ENCODE results near the gene DRC7. TPM values are rescaled to one million over a fixed set of nuclear protein-coding genes. Genes with fewer than 3 reads are reported as not detected.

Gene DRC7
- total and polyA plus RNA-seq, 2 experiments from 2014 or later = 0.83 to 2.0 TPM

DNA sequence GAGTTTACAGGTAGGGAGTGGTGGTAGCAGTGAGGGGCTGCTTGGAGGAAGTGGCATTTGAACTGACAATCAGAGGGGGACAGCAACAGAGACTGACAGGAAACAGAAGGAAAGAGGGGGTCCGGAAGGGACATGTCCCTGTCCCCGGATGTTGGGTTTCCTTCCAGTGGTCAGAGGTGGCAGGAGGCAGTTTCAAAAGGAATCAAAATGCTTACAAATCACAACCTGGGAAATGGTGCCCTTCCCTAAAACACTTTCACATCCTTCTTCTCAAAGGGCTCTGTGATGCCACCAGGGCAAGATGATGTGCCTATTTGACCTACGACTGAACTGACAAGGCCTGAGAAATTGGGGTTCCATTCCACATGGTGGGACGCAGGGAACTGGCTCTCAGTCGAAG is 46.5 kb upstream of the DRC7 start:
- Histone ChIP-seq H3K4me3 (no peak overlapping the region), H3K36me3 (no peaks in the 10 kb centered on the region), H3K9me3 (ENCODE audit: low read depth) (no peaks in the 10 kb centered on the region), H3K27ac (no peak overlapping the region), H3K4me1 (ENCODE audit: low read depth) (no peaks in the 10 kb centered on the region), H3K27me3 (no peaks in the 10 kb centered on the region)
- DNase-seq (ENCODE audit: low read depth in 1 of 2, low spot score in 1 of 2) = no peak
- TF ChIP-seq, protein P1, sequence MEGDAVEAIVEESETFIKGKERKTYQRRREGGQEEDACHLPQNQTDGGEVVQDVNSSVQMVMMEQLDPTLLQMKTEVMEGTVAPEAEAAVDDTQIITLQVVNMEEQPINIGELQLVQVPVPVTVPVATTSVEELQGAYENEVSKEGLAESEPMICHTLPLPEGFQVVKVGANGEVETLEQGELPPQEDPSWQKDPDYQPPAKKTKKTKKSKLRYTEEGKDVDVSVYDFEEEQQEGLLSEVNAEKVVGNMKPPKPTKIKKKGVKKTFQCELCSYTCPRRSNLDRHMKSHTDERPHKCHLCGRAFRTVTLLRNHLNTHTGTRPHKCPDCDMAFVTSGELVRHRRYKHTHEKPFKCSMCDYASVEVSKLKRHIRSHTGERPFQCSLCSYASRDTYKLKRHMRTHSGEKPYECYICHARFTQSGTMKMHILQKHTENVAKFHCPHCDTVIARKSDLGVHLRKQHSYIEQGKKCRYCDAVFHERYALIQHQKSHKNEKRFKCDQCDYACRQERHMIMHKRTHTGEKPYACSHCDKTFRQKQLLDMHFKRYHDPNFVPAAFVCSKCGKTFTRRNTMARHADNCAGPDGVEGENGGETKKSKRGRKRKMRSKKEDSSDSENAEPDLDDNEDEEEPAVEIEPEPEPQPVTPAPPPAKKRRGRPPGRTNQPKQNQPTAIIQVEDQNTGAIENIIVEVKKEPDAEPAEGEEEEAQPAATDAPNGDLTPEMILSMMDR (IDR thresholded peaks at IDR 0.05; ENCODE audit: low read depth, low read length) = no peak

GRCh38 chr16:57648581-57649442 is 45.8 kb upstream of the DRC7 start:
- DNase-seq (ENCODE audit: low read depth in 1 of 2, low spot score in 1 of 2) = peak; percentile 84 to 88
- Histone ChIP-seq H3K4me3 (no peak overlapping the region), H3K36me3 (no peaks in the 10 kb centered on the region), H3K4me1 (ENCODE audit: low read depth) (no peaks in the 10 kb centered on the region), H3K27ac (no peak overlapping the region), H3K9me3 (ENCODE audit: low read depth) (no peaks in the 10 kb centered on the region), H3K27me3 (no peaks in the 10 kb centered on the region)
- TF ChIP-seq, protein P1 (IDR thresholded peaks at IDR 0.05; ENCODE audit: low read depth, low read length) = peak; percentile 100

- Histone ChIP-seq H3K9me3 (ENCODE audit: low read depth) (no peaks in the 10 kb centered on the region), H3K4me1 (ENCODE audit: low read depth) (no peaks in the 10 kb centered on the region), H3K36me3 (no peaks in the 10 kb centered on the region), H3K27me3 (no peaks in the 10 kb centered on the region), H3K4me3 (no peak overlapping the region), H3K27ac (no peak overlapping the region)
- TF ChIP-seq, protein P1 (IDR thresholded peaks at IDR 0.05; ENCODE audit: low read depth, low read length) = no peak
- no peak for DNase-seq (ENCODE audit: low read depth in 1 of 2, low spot score in 1 of 2)
Measured at GRCh38 chr16:57649443-57649751, 45.2 kb upstream of the DRC7 start.

DNA sequence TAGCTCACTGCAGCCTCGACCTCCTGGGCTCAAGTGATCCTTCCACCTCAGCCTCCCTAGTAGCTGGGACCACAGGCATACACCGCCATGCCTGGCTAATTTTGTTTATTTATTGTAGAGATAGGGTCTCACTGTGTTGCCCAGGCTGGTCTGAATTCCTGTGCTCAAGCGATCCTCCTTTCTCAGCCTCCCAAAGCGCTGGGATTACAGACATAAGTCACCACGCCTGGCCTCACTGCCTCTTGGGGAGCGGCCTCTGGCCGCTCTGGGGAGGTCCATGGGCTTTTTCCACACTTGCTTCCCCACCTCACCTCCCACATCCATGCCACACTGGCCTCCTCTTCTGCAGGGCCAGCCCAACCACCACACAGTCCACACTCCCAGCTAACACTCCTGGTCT is 44.8 kb upstream of the DRC7 start:
- Histone ChIP-seq H3K36me3 (no peaks in the 10 kb centered on the region), H3K9me3 (ENCODE audit: low read depth) (no peaks in the 10 kb centered on the region), H3K27ac (no peak overlapping the region), H3K4me1 (ENCODE audit: low read depth) (no peaks in the 10 kb centered on the region), H3K27me3 (no peaks in the 10 kb centered on the region), H3K4me3 (no peak overlapping the region)
- no peak for DNase-seq (ENCODE audit: low read depth in 1 of 2, low spot score in 1 of 2)
- TF ChIP-seq, protein P1 (IDR thresholded peaks at IDR 0.05; ENCODE audit: low read depth, low read length) = no peak

DNA sequence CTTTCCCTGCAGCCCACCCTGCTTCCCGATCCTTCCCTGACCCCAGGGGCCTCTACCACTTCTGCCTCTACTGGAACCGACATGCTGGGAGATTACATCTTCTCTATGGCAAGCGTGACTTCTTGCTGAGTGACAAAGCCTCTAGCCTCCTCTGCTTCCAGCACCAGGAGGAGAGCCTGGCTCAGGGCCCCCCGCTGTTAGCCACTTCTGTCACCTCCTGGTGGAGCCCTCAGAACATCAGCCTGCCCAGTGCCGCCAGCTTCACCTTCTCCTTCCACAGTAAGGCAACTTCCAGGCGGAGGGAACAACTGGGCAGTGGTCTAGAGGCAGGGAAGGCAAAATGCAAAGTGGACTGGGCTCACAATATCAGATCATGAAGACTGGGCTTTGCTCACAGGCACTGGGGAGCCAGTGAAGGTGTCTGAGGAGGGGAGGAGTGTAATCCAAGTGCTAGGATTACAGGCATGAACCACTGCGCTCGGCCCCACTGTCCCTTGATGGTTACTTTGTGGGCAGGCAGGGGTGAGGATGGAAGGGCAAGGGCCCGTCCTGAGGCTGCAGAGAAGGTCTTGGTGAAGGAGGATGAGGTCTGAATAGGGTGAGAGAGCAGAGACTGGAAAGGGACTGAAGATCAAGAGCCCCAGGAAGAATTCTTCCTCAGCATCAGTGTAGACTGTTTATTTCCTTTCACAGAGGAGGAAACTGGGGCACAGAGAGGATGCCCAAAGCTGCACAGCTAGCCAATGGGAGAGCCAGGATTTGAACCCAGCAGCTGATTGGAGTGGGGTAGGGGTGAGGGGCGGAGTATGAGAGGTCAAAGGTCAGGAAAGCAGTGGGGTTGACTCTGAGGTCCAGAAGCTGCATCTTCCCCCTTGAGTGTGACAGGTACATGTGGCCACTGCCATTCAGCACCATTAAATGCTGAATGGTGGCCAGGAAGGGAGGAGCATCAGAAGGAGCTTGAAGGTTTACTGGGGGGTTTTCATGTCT is 43.0 kb upstream of the DRC7 start:
- no peak overlapping the region for H3K27ac ChIP-seq
- H3K36me3 ChIP-seq = no peaks in the 10 kb centered on the region
- no peaks in the 10 kb centered on the region for H3K4me1 ChIP-seq (ENCODE audit: low read depth)
- peak in 1 of 2 donors; percentile 26 for DNase-seq (ENCODE audit: low read depth in 1 of 2, low spot score in 1 of 2)
- H3K27me3 ChIP-seq = no peaks in the 10 kb centered on the region
- H3K4me3 ChIP-seq = no peak overlapping the region
- H3K9me3 ChIP-seq (ENCODE audit: low read depth) = no peaks in the 10 kb centered on the region
- TF ChIP-seq, protein P1 (IDR thresholded peaks at IDR 0.05; ENCODE audit: low read depth, low read length) = no peak
